Neural progenitor cell (in vitro differentiated cells): Measurements from ENCODE around the gene SMPD2.

Experiments used
- CTCF ChIP-seq: fragments of 200-600 bp; sonication (generic); IDR thresholded peaks from 2 replicates; pipeline ENCODE4 v1.5.1; 2017; ENCODE audit warnings: antibody characterized with exemption, mild to moderate bottlenecking
- EZH2 ChIP-seq: fragments of 200-600 bp; sonication (generic); IDR thresholded peaks from 2 replicates; pipeline ENCODE4 v1.6.1; 2017; ENCODE audit warnings: antibody characterized with exemption, mild to moderate bottlenecking, moderate library complexity
- EZH2phosphoT487 ChIP-seq: fragments of 200-600 bp; sonication (generic); IDR thresholded peaks from 2 replicates; pipeline ENCODE4 v1.6.1; 2017; ENCODE audit warnings: antibody characterized with exemption

DNA sequence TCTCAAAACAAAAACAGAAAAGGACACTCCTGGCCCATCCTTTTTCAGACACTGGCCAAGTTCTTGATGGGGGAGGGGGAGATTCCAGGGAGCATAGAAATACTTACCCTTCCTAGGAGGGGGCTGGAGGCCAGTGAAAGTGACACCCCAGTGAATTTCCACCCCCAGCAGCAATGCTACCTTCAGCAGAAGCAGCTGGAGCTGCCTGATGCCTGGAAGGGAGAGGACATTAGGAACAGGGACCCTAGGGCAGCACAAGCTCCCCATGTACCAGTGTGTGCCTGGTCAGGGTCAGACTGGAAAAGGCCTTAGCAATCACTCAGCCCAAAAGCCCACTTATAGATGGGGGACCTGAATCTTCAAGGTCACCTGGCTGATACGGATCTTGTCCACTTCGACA, 12.6 kb downstream of the SMPD2 start:
- TF ChIP-seq CTCF (no peak), EZH2 (no peak), EZH2phosphoT487 (no peak)
